ENCODE results near the gene GKN2.

GKN2 gene, protein sequence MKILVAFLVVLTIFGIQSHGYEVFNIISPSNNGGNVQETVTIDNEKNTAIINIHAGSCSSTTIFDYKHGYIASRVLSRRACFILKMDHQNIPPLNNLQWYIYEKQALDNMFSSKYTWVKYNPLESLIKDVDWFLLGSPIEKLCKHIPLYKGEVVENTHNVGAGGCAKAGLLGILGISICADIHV

DNA sequence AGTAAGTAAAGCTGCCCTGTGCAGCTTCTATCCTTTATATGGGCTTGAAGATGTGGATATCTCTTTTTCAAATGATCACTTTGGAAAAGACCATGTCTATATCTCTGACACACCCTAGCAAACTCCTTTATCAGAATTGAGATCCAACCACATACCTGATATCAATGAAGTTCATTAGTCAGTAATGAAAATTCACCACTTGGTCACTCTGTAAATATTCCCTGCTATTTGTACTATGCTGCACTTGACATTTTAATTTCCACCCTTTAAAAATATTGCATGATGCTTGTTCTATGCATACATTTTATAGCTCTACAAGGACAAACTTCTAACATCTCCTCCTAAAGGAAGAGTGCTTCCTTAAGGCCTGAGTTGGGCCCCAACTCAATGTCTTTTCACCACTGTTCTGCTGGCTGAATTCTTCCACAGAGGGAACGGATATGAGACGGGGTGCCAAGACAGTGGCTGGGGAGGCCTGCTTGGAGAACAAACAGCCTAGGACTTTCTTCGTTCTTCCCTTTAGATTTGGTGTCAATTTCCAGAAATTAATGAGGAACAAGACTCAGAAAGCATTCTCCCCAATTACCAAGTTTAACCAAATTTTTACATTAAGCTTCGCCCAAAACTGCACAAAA lies at the start of gene GKN2:
TSS of gene GKN2 (minus strand) at position 7 of the 635 bp plus-strand sequence. CDS start 32 bp downstream, outside the sequence.
- DNase-seq, result no peak

DNA sequence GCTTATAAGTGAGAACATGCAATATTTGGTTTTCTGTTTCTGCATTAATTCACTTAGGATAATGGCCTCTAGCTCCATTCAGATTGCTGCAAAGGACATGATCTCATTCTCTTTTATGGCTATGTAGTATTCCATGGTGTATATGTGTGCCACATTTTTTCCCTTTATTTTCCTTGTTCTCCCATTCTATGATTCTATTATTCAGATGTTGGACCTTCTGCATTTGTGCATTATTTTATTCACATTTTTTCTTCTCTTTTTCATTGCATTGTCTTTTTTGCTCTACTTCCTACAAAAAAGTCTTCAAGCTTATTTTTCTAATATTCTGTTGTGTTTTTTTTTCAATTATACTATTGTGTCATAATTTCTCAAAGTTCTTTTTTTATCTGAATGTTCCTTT lies 49.2 kb upstream of the GKN2 start:
- no peak for DNase-seq

DNA sequence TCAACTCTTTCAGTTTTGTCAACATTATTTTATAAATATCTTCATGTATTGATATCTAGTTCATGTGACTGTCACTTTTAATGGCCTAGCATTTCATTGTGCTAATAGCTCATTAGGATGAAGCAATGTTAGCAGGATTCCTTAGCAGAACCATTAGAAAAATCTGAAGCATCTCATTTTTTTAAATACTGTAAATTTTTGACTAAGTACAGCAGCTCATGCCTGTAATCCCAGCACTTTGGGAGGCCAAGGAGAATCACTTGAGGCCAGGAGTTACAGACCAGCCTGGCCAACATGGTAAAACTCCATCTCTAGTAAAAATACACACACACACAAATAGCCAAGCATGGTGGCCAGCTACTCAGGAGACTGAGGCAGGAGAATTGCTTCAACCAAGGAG lies 44.7 kb upstream of the GKN2 start:
- no peak for DNase-seq

DNA sequence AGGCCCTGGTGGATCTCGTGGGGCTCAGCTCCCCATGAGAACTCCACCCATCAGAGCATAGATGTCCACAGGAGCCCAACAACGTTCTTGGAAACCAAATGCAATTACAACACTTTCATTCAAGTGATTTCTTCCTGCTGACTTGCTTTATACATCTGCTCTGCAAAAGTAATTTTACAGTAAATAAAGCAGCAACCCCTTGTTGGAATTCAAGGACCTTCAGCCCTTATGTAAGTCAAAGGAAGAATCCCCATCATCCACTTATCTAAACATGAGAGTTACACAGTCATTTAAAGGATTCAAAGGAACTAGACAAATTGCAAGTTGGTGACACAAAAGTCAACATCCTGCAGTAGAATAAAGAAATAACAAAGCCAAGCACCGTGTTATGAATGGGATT lies 43.2 kb upstream of the GKN2 start:
- no peak for DNase-seq

DNA sequence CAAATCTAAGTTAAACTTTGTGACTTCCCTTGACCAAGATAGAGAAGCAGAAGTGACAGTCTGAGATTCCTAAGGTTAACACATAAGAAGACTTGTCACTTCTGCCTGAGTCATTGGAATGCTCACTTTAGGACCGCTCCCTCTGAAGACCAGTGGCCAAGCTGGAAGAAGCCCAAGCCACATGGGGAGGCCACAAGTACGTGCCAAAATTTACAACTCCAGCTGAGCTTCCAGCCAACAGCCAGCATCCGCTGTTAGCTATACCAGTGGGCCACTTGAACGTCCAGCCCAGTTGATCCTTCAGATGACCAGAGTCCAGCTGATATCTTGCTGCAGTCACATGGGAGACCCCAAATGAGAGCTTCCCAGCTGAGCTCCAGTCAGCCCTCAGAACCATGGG lies 42.2 kb upstream of the GKN2 start:
- DNase-seq, result no peak

DNA sequence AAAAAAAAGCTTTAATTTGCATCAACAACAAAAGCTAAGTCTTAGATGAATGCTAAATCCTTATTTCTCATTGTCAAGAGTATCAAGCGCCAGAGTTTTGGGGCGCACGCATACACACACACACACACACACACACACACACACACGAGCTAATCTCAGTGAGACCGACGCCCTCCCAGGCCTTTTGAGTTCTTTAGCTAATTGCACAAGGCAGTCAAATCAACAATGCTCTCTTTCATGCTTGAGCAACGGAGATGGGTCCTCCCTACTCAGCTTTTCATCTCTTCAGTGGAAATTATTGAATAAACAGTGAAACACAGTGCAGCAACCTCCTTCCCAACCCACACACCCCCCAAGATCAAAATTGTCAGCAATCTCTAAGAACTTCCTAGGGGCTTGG lies 41.0 kb upstream of the GKN2 start:
- no peak for DNase-seq

DNA sequence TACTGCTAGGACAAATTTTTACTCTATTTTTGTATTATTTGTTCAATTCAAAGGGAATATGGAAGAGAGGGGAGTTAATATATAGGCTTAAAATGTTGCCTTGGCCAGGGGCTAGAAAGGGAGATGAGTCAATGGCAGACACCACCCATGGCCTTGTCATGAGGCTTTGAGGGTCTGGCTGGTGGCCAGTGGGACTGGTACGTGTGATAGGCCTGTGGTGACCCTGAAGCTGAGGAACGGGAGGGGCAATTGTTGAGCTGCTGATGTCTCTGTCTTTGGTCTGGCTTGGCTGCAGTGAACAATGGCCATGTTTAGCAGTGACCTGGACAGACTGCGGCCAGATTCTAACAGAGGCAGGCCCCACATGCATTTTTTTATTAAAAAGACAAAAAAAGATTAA lies 40.2 kb upstream of the GKN2 start:
- DNase-seq, result no peak

DNA sequence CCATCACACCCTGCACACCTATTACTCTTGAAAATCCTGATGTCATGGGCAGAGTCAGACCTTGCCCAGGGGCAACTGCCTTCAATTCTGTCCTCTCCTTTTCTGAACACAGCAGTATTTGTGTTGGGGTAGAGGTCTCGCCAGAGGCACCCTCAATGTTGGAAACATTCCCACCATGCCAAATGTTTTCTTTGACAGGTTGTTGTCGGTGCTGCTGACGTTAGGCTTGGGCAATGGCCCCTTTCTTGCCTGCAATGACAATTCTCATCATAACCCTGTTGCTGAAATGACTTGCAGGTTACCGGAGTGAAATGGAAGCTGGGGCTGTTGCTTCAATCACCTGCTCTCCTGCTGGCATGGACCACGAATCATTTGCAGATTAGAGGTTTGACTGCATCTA lies 39.6 kb upstream of the GKN2 start:
- DNase-seq, result no peak

DNA sequence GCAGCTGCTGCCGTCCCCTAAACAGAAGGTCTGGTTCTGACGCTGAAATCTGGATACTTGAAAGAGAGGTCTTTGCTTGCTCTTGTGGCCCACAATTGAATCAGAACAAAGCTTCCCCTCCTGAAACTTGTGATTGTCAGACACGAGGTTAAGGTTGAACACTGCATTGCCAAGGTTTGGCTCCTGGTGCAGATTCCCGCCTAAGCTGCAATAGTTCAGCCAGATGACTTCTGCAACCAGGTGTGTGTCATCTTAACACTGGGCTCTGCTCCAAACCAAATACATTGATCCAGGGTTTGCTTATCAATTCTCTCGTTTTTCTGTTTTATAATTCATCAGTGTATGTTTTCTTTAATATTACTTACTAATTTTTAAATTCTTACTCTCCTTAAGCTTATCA lies 36.3 kb upstream of the GKN2 start:
- no peak for DNase-seq

DNA sequence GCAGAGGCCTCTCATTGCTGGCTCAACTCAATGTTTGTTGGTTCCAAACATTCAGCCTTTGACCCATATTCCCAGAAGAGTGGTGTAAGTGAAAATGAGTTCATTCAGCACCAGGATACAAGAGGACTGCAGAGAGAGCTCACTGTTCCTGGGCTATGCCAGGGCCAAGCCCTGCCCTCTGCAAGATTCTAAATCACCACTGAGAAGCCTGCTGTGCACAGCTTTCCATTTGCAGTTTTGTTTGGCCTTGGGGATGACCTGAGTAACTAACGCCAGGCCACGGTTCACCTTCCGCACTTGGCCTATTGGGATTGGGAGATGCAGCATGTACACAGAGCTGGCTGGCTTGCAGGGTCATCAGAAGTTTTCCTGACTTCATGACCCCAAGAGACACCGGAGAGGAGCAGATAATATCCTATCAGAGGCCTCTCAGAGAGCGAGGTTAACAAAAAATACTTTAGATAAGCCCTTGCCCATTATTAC lies 34.4 kb upstream of the GKN2 start:
- no peak for DNase-seq

DNA sequence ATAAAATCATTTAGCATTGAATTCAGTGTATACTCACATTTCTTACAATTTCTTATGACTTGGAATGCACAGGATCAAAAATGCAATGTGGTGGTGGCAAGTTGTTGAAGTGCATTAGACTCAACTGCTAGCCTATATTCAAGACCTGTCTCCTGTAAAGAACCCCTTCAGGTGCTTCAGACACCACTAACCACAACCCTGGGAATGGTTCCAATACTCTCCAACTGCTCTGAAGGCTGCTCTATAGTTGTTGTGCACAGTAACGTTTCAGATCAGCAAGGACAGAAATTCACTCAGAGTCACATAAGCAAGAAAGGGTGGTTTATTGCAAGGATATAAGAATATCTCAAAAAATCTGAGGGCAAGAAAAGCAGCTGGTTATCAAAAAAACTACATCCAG lies 28.3 kb upstream of the GKN2 start:
- no peak for DNase-seq

DNA sequence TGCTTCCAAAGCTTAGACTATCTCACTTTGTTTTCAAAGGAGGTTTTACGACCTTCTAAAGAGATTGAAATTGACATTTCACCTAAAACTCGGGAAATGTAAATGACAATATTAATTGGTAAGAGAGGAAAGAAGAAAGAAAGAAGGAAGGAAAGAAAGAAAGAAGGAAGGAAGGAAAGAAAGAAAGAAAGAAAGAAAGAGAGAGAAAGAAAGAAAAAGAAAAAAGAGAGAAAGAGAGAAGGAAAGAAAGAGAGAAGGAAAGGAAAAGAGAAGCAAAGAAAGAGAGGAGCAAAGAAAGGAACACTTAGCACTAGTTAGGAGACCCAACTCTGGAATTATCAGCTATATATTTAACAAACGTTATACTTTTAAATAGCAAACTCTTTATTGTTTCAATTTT lies 25.4 kb upstream of the GKN2 start:
- no peak for DNase-seq

DNA sequence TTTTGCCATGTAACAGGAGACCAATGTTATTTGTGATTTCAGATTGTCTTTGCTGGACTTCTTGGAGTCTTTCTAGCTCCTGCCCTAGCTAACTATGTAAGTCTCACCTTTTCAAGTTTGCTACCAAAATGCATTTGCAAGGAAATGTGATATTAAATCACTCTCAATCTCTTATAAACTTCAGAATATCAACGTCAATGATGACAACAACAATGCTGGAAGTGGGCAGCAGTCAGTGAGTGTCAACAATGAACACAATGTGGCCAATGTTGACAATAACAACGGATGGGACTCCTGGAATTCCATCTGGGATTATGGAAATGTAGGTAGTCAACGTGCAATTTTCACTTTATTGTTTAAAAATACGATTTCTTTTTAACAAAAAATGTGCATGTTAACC lies 24.8 kb upstream of the GKN2 start:
- no peak for DNase-seq

DNA sequence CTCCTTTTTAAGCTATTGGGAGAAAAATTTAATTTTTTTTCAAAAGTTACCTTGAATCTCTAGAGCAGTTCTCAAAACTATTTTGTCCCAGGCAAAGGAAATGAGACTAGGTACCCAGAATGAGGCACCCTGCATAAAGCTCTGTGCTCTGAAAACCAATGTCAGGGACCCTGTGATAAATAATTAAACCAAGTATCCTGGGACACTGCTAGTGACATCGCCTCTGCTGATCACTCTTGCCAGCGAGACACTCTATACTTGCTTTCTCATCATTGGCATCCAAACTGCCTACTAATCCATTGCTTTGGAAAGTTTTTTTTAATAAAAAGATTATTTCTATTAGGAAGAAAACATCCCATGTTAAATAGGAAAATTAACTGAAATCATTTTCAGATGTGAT lies 23.2 kb upstream of the GKN2 start:
- DNase-seq, result no peak

DNA sequence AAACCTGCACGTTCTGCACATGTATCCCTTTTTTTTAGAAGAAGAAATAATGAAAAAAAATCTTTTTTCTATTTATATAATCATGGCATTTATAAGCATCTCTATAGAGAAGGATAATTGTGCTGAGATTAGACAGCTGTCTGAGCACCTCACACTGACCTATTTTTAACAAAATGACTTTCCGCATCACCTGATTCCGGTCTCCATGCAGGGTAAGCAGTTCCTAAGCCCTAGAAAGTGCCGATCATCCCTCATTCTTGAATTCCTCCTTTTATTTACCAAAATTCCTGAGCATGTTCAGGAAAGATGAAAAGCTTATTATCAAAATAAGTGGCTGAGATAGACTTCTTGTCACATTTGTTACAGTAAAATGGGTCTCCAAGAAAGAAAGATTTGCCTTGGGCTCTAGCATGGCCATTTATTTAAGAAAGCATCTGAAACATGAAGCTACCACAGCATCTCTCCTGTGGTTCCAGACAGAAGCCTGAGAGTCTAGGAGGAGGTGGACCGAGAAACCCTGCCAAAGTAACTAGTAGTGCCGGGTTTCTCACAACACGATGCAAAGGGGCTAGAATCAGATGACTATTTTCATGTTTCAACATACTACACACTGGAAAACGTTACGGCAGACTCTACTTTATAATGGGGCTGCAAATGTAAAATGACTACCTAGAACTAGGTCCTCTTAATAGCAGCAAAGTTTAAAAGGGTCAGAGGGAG lies 22.4 kb upstream of the GKN2 start:
- DNase-seq, result no peak

DNA sequence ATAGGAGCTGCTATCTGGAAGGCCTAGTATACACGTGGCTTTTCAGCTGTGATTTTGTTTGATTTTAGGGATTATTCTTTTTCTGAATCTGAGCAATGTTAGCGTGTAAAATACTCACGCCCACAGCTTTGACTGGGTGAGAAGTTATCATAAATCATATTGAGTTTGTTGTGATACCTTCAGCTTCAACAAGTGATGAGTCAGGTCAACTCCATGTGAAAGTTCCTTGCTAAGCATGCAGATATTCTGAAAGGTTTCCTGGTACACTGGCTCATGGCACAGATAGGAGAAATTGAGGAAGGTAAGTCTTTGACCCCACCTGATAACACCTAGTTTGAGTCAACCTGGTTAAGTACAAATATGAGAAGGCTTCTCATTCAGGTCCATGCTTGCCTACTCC lies 21.6 kb upstream of the GKN2 start, which contains the start of gene GKN1:
TSS of gene GKN1 (plus strand) at position 386 of the 400 bp plus-strand sequence. CDS start 42 bp downstream, outside the sequence.
- no peak for DNase-seq

DNA sequence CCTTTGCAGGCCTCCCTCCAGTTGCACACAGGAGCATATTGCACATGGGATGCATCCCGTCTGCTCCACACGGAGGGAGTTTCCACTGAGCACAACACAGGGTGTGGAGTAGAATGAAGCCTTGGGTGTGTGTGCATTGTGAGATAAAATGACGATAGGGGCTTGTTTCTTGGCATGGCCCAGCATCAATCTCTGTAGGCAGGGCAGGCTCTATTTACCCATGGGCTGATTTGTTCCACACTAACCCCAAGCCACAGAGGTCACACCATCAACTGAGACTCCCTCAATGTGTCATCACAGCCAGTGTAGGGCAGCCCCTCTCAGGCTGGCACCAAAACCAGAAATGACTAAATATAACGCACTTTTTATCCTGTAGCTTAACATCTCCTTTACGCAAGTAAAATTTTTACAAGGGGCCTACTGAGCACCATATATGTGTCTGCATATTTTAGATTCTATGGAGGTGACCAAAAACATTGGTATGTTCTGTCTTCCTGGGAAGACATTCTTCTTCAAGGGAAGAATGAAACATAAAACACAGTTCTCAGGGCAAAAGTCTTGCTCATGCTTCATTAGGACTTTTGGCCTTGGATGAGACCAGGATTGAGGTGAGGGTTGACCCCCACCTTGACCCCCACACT lies 19.0 kb upstream of the GKN2 start:
- DNase-seq, result no peak

DNA sequence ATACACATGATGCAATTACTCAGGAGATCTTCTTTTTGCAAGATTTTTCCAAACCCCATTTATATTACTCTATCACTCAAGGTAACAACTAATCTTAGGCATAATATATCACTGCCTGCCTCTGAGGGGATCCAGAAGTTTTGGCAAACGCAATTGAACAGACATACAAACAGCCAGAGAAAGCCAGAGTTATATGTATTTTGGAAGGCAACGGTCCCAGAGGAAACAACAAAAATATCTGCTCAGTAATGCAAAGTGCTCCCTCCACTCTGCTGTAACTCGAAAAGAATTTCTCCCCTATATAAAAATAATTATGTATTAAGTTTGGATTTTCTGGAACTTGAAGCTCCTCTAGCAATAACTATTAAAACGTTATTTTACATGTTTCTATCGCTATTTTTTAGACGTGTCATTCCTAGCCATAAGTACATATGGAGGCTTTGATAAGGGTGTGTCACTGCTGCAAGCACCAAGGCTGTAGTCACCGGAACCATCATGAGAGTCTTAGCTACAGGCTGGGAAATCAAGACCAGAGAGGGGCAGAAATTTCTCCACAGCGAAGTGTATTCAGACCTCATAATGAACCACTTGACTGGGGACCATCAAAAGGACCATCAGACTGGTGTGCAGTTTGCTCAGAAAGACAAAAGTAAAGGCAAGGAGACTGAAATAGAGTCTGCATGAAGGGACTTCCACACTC lies 18.0 kb upstream of the GKN2 start:
- no peak for DNase-seq

DNA sequence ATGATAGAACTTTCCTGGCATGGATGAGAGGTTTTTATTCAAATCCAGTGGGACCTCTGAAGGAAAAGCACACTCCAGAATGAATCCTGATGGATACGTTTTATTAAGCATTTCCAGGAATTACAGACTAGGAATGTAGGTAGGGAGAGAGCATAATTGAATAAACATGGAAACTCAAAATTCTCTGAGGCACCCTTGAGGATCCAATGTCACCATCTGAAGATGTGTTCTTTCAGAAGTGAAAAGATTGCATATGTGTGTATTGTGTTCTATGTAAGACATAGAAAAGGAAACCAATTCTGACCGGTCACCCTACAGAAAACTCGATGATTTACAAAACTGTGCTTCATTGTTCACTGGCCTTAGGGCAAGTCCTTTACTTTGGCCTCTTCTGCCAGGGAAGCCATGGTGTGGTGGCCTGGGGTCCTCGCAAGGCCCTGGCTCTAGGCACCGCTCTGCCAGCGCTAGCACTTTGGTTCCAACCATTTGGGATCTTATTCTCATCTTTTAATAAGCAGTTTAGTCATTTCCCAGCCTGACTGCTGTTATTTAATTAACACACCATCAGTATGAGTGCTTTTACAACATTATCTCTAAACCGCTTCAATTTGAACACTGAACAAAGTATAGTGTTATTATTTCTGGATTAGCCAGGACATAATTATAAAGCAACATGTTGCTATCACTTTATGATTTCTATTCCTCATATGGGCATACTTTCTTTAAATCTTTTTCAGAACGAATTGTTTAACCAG lies 17.2 kb upstream of the GKN2 start:
- no peak for DNase-seq

DNA sequence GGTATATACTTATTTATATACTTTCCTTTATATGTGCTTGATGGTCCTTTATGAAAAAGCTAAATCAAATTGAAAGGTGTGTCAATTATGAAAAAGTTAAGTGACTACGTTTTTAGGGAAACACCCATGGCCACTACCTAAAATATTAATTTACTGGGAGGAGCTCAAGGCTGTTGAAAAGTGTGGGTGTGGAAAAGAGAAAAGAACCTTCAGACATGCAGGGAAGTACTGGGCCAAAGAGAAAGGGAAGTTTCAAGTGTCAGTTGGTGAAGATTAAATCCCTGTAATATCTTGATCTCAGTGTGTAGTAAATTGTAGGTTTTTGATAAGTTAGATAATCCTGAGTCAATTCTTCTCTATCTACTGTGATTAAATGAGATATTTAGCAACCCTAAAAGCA lies 15.5 kb upstream of the GKN2 start:
- no peak for DNase-seq

DNA sequence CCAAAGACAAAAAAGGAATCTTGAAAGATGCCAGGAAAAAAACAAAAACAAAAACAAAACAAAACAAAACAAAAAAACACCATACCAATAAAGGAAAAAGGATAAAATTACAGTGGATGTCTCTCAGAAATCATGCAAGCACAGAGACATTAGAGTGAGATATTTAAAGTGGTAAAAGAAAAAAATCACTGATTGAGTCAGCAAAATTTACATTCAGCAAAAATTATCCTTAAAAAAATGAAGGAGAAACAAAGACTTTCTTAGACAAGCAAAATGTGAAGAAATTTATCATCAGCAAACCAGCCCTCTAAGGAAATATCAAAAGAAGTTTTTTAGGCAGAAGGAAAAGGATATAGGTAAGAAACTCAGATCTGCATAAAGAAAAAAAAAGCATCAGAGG lies 11.6 kb upstream of the GKN2 start:
- no peak for DNase-seq

DNA sequence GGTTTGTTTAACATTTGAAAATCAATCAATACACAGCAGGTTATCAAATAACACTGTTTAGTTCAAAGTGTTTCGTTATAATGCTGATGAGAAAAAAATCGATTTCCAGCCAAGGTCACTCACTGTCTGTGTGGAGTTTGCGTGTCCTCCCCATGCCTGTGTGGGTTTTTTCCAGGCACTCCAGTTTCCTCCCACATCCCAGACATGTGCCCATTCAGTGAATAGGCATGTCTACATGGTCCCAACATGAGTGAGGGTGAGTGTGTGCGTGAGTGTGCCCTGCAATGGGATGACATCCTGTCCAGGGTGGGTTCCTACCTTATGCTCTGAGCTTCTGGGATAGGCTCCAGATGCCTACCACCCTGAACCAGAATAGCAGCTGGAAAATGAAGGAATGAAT lies 8.7 kb upstream of the GKN2 start:
- no peak for DNase-seq

Measured in cortex of kidney (tissue), 1 donor.